GM21423 (cell line): ENCODE data around the gene SLC25A17.
"Not testable (repeated sequence)": the region's sequence is repeated elsewhere in the genome, so short reads cannot be mapped to it uniquely, and the experiment has no call there.

ENCODE experiments used
- ATAC-seq: cut with Tn5 transposase; IDR thresholded peaks from one replicate; pipeline ENCODE4 v1.9.1; 2021; ENCODE audit warnings: mild to moderate bottlenecking, moderate library complexity; ENCODE audit not compliant: unreplicated experiment

Gene SLC25A17

GRCh38 chr22:40721266-40721665 lies 97.9 kb downstream of the SLC25A17 start:
- ATAC-seq: no peak

- ATAC-seq: no peak
Measured at GRCh38 chr22:40720538-40721256, 98.4 kb downstream of the SLC25A17 start.

GRCh38 chr22:40720156-40720537 lies 99.0 kb downstream of the SLC25A17 start:
- not testable (repeated sequence) for ATAC-seq
